Measurements from ENCODE around the gene YTHDC1. TPM values are rescaled to one million over a fixed set of nuclear protein-coding genes. Genes with fewer than 3 reads are reported as not detected.

YTHDC1 gene
- total and polyA plus RNA-seq, 2 experiments from 2014 or later, result 72.3 to 144 TPM

DNA sequence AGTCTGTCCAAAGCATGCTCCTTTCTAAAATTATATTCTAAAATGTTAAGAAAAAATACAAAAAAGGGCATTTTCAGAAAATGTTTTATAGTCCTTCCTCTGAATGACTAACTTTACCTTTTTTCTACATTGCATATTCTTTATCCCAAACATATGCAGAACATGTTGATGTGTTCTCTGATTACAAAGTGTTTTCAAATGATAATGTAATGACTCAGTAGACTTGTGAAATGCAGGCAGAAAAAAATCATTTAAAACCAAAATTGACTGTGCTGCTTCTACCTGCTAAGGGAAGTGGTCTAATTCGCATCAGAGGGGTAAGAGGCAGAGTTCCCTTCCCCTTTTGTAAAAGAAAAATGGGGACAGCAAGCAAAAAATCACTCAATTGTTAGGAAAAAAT, 22.7 kb upstream of the YTHDC1 start:
- H3K4me3 ChIP-seq, result peak overlapping the region; percentile 47
- TF ChIP-seq POLR2AphosphoS5 (IDR thresholded peaks at IDR 0.05; ENCODE audit: low read depth) (no peak), STAT1 (IDR thresholded peaks at IDR 0.05; ENCODE audit: unreplicated experiment) (no peak), NANOG (IDR thresholded peaks at IDR 0.05; ENCODE audit: borderline replicate concordance) (peak; percentile 69), ZNF114 (CRISPR knock-in tag; IDR thresholded peaks at IDR 0.05) (no peak)
- H3K4me1 Mint-ChIP-seq, result peaks cover 59% of the 10 kb centered on the region
- H3K27me3 Mint-ChIP-seq (ENCODE audit: insufficient read depth, low read depth, poor library complexity), result peaks cover 27% of the 10 kb centered on the region
- H3K27ac ChIP-seq (ENCODE audit: low read depth), result peak overlapping the region; percentile 50
- ATAC-seq, result no peak; the same call in 2 of the 3 replicates
- peaks cover 30% of the 10 kb centered on the region for H3K4me1 ChIP-seq (ENCODE audit: insufficient read depth)
- H3K4me2 ChIP-seq, result peak overlapping the region; percentile 66
- no peaks in the 10 kb centered on the region for H3K79me2 ChIP-seq (replicated peaks; ENCODE audit: insufficient read depth)
- peak overlapping the region; percentile 87 for H3K27ac Mint-ChIP-seq
- H3K36me3 ChIP-seq (ENCODE audit: insufficient read depth), result no peaks in the 10 kb centered on the region
- H3K27me3 ChIP-seq (ENCODE audit: insufficient read depth), result peaks cover 32% of the 10 kb centered on the region
- H3K9me3 Mint-ChIP-seq, result peaks cover 2% of the 10 kb centered on the region; the same call in 1 of the 3 replicates
- H4K20me1 ChIP-seq (replicated peaks; ENCODE audit: insufficient read depth), result no peaks in the 10 kb centered on the region
- peak overlapping the region; percentile 64 for H3K4me3 Mint-ChIP-seq
- no peak overlapping the region for H2AFZ ChIP-seq
- H3K36me3 Mint-ChIP-seq (ENCODE audit: low read depth), result no peaks in the 10 kb centered on the region
- peak; percentile 24 for DNase-seq (ENCODE audit: low spot score)
- H3K9me2 ChIP-seq (ENCODE audit: insufficient read depth), result no peaks in the 10 kb centered on the region
- H3F3A ChIP-seq (replicated peaks; ENCODE audit: low read depth), result no peaks in the 10 kb centered on the region

DNA sequence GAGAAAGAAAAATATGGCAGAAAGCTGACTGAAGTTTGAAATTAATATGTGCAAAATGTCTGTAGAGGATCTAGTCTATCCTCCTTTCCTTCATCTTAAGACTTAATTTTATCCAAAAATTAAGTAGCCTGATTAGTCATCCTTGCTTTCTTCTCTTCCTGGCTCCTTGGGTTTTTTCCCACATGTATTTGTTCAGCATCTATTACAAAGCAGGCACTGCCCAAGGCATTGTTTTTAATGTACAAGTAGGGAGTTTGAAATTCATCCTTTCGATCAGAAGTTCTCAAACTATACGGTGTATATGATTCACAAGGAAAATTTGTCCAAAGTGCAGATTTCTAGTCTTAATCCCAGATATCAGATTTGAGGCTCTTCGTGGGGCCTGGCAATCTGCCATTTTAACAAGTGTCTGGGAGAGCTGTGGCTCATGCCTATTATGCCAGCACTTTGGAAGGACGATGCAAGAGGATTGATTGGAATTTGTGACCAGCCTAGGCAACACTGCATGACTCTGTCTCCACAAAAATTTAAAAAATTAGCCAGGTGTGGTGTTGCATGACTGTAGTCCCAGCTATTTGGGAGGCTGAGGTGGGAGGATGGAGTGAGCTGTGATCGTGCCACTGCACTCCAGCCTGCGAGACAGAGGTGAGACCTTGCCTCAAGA, 19.4 kb upstream of the YTHDC1 start:
- no peaks in the 10 kb centered on the region for H4K20me1 ChIP-seq (replicated peaks; ENCODE audit: insufficient read depth)
- H3K4me3 Mint-ChIP-seq, result no peak overlapping the region
- no peaks in the 10 kb centered on the region for H3F3A ChIP-seq (replicated peaks; ENCODE audit: low read depth)
- DNase-seq (ENCODE audit: low spot score), result no peak
- no peaks in the 10 kb centered on the region for H3K36me3 ChIP-seq (ENCODE audit: insufficient read depth)
- TF ChIP-seq EZH2phosphoT487 (IDR thresholded peaks at IDR 0.05; ENCODE audit: unreplicated experiment), result no peak
- TF ChIP-seq POLR2AphosphoS5 (IDR thresholded peaks at IDR 0.05; ENCODE audit: low read depth), result no peak
- TF ChIP-seq, protein P1, sequence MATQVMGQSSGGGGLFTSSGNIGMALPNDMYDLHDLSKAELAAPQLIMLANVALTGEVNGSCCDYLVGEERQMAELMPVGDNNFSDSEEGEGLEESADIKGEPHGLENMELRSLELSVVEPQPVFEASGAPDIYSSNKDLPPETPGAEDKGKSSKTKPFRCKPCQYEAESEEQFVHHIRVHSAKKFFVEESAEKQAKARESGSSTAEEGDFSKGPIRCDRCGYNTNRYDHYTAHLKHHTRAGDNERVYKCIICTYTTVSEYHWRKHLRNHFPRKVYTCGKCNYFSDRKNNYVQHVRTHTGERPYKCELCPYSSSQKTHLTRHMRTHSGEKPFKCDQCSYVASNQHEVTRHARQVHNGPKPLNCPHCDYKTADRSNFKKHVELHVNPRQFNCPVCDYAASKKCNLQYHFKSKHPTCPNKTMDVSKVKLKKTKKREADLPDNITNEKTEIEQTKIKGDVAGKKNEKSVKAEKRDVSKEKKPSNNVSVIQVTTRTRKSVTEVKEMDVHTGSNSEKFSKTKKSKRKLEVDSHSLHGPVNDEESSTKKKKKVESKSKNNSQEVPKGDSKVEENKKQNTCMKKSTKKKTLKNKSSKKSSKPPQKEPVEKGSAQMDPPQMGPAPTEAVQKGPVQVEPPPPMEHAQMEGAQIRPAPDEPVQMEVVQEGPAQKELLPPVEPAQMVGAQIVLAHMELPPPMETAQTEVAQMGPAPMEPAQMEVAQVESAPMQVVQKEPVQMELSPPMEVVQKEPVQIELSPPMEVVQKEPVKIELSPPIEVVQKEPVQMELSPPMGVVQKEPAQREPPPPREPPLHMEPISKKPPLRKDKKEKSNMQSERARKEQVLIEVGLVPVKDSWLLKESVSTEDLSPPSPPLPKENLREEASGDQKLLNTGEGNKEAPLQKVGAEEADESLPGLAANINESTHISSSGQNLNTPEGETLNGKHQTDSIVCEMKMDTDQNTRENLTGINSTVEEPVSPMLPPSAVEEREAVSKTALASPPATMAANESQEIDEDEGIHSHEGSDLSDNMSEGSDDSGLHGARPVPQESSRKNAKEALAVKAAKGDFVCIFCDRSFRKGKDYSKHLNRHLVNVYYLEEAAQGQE (IDR thresholded peaks at IDR 0.05; ENCODE audit: unreplicated experiment), result no peak
- TF ChIP-seq CREB1 (CRISPR knock-in tag; IDR thresholded peaks at IDR 0.05; ENCODE audit: low read depth), result no peak
- no peak for TF ChIP-seq EZH2 (IDR thresholded peaks at IDR 0.05; ENCODE audit: low read depth, unreplicated experiment)
- no peak for TF ChIP-seq ZNF114 (CRISPR knock-in tag; IDR thresholded peaks at IDR 0.05)
- TF ChIP-seq CTCF (conservative IDR thresholded peaks at IDR 0.05; ENCODE audit: low read depth in 2 of 2), result no peak
- H3K27ac Mint-ChIP-seq, result no peak overlapping the region
- no peak overlapping the region for H3K4me3 ChIP-seq
- H3K4me1 Mint-ChIP-seq, result peaks cover 36% of the 10 kb centered on the region
- H3K4me1 ChIP-seq (ENCODE audit: insufficient read depth), result peaks cover 29% of the 10 kb centered on the region
- H3K4me2 ChIP-seq, result no peak overlapping the region
- peaks cover 45% of the 10 kb centered on the region for H3K27me3 Mint-ChIP-seq (ENCODE audit: insufficient read depth, low read depth, poor library complexity)
- H3K36me3 Mint-ChIP-seq (ENCODE audit: low read depth), result peaks cover 21% of the 10 kb centered on the region
- no peak for ATAC-seq
- H3K27ac ChIP-seq (ENCODE audit: low read depth), result no peak overlapping the region
- peaks cover 63% of the 10 kb centered on the region for H3K27me3 ChIP-seq (ENCODE audit: insufficient read depth)
- no peaks in the 10 kb centered on the region for H3K79me2 ChIP-seq (replicated peaks; ENCODE audit: insufficient read depth)
- H3K9me2 ChIP-seq (ENCODE audit: insufficient read depth), result no peaks in the 10 kb centered on the region
- no peak overlapping the region for H2AFZ ChIP-seq
- peaks cover 28% of the 10 kb centered on the region for H3K9me3 Mint-ChIP-seq
